GM20431 (cell line): Measurements from ENCODE around the gene ASTN2.

ENCODE experiments used
- in situ Hi-C: fragments of 300-500 bp; cut with MseI, MboI; formaldehyde crosslinking; loops from one replicate; pipeline ENCODE4 v1.15.0; 2020; ENCODE audit warnings: low sequenced_read_pairs; ENCODE audit not compliant: unreplicated experiment

Gene ASTN2

DNA sequence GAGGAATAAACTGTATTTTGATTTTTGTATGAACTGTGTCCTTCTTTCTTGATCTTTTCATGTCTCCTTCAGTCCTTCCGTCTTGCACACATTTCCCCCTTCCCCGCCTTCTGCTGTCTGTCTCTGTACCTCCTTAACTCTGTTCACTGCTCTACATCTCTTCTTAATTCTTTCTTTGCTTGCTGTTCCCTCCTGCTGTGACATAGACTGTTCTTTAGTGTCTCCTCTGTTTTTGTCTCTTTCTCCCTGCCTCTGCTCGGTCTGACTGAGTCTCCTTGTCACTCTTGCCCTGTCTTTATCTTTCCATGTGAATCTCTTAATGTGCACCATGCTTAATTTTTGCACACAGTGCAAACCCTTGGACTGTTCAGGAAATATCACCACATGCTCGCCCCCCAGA, 614.8 kb downstream of the ASTN2 start:
- in situ Hi-C loops: no loop called here

DNA sequence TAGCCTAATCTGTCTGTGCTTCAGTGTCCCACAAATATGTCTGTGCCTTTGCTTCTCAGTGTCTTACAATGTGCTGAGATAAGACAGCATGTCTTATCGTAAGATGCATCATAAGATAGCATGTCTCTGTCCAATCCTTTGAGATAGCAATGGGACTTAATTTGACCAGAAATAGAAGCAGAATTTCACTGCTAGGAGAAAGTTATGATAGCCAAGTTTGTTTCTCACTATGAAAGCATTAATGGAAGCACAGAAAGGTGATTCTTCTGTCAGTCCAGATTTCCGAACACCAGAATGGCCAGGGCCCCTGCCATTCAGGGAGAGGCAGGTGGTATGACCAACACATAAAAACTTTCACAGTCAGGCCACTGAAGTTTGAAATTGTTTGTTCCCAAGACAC, 616.3 kb downstream of the ASTN2 start:
- in situ Hi-C loops: no loop called here

- in situ Hi-C loops: no loop called here
These were observed 617.6 kb downstream of the ASTN2 start for GRCh38 chr9:116797276-116797675.

DNA sequence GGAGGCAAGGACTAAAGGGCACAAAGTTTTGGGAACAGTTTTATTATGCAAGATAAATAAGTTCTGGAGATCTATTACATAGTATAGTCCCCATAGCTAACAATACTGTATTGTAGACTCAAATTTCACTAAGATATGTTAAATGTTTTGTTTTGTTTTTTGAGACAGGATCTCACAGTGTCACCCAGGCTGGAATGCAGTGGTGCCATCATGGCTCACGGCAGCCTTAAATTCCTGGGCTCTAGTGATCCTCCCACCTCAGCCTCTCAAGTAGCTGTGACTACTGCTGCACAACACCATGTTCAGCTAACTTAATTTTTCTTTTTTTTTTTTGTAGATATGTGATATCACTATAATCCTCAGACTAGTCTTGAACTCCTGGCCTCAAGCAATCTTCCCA, 618.2 kb downstream of the ASTN2 start:
- in situ Hi-C loops: no loop called here

DNA sequence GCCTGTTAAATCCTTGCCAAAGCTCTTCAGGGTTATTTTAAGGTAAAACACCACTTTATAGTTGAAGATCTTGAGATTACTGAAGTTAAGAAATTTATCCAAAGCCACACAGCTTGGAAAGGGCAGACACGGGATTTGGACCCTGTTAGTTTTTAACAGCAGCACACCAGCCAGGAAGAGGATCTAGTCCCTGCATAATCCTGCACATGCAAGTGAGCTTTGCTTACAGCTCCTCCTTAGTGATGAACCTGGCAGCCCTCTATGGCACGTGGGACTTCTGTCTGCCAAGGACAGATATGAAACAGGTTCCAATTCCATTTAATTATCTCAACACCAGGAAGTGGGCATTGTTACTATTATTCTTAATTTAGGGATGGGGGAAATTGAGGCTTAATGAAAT, 619.0 kb downstream of the ASTN2 start:
- in situ Hi-C loops: no loop called here

GRCh38 chr9:116792271-116792670, 622.6 kb downstream of the ASTN2 start:
- in situ Hi-C loops: no loop called here

DNA sequence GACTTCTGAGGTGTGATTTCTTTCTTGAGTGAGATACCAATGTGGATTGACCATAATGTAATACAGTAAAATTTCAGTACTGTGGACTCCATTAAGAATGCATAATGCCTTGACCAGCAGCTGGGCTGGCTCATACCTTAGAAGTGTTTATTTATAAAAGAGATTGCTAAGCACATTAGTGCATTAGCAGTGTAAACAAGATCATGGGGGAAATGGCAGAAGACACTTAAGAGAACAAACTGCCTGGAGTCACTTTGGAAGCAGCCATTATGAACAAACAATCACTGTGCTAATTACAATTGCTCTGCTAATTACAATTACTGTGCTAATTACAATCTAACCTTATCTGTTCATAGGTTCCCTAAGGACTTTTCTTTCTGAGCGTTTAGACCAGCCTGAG, 623.5 kb downstream of the ASTN2 start:
- in situ Hi-C loops: no loop called here

- in situ Hi-C loops: no loop called here
These were observed 625.8 kb downstream of the ASTN2 start for GRCh38 chr9:116789081-116789480.

GRCh38 chr9:116786737-116787136, 628.1 kb downstream of the ASTN2 start:
- in situ Hi-C loops: no loop called here

GRCh38 chr9:116777116-116777515, 637.7 kb downstream of the ASTN2 start:
- in situ Hi-C loops: no loop called here

GRCh38 chr9:116774421-116775180, 640.3 kb downstream of the ASTN2 start:
- in situ Hi-C loops: no loop called here

DNA sequence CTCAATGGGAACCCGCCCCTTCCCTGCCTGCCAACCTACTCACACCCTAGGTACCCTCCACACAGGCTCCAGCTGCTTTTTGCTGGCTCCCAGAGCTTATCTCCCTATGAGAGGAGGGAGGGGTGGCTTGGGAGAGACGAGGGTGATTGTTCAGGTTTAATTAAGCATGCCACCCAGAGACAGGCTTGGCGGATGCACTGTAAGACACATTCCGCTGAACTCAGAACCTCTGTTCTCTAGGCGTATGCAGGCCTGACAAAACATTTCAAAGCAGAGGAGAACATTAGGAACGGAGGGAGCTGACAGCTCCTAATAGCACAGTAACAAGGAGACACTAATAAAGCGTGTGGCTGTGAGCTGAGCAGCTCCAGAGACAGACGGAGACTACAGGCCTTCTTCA, 647.6 kb downstream of the ASTN2 start:
- in situ Hi-C loops: no loop called here

- in situ Hi-C loops: no loop called here
These were observed 649.8 kb downstream of the ASTN2 start for GRCh38 chr9:116765011-116765410.

DNA sequence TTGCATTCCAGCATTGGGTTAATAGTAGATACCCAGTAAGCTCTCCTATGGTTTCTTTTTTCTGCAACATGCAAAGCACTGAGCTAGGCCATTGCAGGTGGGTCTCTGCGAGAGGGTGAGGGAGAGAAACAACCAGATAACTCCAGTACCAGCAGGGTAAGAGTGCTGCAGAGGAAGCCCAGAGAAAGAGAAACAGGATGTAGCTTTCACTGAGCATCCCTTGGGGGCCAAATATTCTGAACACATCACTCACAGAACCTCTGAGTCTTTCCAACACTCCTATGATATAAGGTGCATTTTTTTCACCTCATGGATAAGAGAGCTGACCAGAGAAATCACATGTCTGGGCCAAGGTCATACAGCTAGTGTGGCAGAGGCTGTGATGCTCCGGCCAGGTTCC, 651.1 kb downstream of the ASTN2 start:
- in situ Hi-C loops: no loop called here

DNA sequence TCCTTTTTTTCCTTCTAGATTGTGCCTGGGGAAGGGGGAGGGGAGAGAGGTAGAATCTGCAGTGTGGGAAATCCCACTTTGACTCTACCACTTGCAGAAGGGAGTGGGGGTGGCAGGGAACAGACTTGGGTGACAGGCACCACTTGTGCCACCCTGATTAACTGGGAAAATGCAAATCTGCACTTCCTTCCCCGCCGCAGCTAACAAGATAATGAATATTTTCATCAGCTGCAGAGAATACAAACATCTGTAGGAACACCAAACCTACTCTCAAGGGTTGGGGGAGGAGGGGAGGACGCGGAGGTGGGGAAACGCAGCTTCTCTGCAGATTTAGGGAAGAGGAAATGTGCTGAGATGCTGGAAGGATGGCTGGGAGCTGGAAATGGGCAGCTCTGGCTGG, 654.2 kb downstream of the ASTN2 start:
- in situ Hi-C loops: no loop called here

DNA sequence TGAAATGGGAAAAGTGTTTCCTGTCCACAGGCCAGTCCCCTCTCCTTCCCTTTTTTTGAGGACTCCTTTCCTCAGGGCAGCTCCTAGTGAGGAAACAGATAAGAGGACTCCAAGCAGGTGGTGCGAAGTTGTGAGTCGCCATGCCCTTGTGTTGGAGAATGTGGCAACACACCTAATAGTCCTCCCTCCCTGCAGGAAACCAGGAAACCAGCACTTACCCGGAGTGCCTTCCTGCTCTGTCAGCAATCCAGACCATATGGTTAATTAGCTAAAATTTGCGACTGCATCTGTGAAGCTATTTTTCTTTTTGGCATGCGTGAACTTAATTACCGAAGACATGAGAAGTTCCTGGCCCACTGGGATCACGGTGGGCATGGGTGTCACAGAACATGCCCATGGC, 657.8 kb downstream of the ASTN2 start:
- in situ Hi-C loops: no loop called here

DNA sequence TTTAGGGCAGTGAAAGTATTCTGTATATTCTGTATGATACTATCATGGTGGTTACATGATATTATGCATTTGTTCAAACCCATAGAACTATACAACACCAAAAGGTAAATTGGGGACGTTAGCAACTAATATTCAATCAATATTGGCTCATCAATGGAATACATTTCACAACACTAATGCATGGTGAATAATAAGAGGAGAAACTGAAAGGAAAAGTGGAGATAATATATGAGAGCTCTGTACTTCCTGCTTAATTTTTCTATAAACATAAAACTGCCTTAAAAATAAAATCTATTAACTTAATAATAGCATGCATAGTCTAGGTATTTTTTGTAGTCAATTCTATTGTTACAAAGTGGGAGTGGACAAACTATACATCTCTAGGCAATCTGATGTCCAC, 661.5 kb downstream of the ASTN2 start:
- in situ Hi-C loops: no loop called here

DNA sequence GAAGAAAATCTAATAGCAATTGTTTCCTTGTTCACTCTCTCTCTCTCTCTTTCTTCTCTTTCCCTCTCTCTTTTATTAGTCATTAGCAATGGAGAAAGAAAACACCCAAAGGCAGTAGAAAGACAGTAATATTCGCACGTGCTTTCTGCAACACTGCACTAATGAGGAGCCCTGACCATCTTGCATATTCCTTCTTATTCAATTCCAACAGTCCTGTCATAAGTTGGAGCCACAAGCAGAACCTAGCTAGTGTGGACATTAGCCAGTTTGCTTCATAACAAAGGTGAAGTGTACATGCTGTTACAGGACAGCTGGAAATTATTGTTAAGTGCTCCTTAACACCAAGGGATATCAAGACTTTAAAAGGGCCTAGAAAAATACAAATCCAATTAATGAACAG, 664.3 kb downstream of the ASTN2 start:
- in situ Hi-C loops: no loop called here

DNA sequence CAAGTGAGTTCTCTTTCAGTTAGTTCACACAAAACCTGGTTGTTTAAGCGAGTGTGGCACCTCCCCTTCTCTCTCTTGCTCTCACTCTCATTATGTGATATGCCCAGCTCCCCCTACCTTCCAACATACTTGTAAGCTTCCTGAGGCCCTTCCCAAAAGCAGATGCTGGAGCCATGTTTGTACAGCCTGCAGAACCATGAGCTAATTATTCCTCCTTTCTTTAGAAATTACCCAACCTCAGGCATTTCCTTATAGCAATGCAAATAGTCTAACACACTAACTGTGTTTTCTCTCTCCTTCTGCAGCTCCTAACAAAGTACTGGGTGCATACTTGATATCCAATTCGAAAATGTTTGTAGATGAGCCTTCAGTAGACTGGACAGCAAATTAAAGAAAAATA, 665.1 kb downstream of the ASTN2 start:
- in situ Hi-C loops: loop anchor here (25.0 kb wide), 1 partner anchor 113 kb away; no protein-coding TSS in a partner anchor

DNA sequence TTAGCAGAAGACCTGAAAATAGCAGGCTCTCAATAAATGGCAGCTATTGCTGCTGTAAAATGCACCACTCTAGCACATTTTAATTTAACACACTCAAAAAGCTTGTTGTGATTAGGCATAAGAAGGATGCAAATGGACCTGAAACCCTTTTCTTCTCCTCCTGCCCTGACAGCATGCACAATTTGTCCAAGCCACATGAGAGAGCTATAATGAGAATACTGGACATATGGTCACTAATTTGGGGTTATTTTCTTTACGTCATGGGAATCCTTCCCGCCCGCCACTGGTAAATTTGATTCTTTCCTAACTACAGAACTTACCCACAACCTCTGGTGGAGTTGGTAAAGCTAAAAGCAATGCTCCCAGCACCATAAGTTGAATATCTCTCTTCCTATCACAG, 665.7 kb downstream of the ASTN2 start:
- in situ Hi-C loops: loop anchor here (25.0 kb wide), 1 partner anchor 113 kb away; no protein-coding TSS in a partner anchor

- in situ Hi-C loops: loop anchor here (25.0 kb wide), 1 partner anchor 121 kb away; no protein-coding TSS in a partner anchor
These were observed 673.1 kb downstream of the ASTN2 start for GRCh38 chr9:116741742-116742141.

- in situ Hi-C loops: loop anchor here (25.0 kb wide), 1 partner anchor 121 kb away; no protein-coding TSS in a partner anchor
These were observed 673.6 kb downstream of the ASTN2 start for GRCh38 chr9:116741086-116741740.
